Effector memory CD4-positive, alpha-beta T cell (primary cell): ENCODE measurements around the gene NKAIN2.
"Not testable (repeated sequence)": the region's sequence is repeated elsewhere in the genome, so short reads cannot be mapped to it uniquely, and the experiment has no call there.

Experiments used
- DNase-seq, 3 donors: peaks; one replicate each; pipeline ENCODE4 v3.0.0-alpha.2; 2020
- H3K27ac ChIP-seq: 2 replicates; pipeline ENCODE4 v1.7.0; 2013; ENCODE audit warnings: mild to moderate bottlenecking, low read length, moderate library complexity; ENCODE audit not compliant: insufficient read depth, poor library complexity, severe bottlenecking
- H3K27me3 ChIP-seq: replicated peaks from 2 replicates; pipeline ENCODE4 v1.7.0; 2013; ENCODE audit warnings: mild to moderate bottlenecking, low read length; ENCODE audit not compliant: insufficient read depth, control insufficient read depth, poor library complexity, severe bottlenecking
- H3K36me3 ChIP-seq: 2 replicates; pipeline ENCODE4 v1.7.0; 2013; ENCODE audit warnings: mild to moderate bottlenecking, low read length, moderate library complexity; ENCODE audit not compliant: control insufficient read depth, insufficient read depth
- H3K4me1 ChIP-seq: 2 replicates; pipeline ENCODE4 v1.7.0; 2013; ENCODE audit warnings: low read length, mild to moderate bottlenecking; ENCODE audit not compliant: control insufficient read depth, insufficient read depth, poor library complexity, severe bottlenecking
- H3K4me3 ChIP-seq: 2 replicates; pipeline ENCODE4 v1.7.0; 2013; ENCODE audit warnings: low read length, low read depth, mild to moderate bottlenecking; ENCODE audit not compliant: insufficient read depth, poor library complexity, severe bottlenecking
- H3K9me3 ChIP-seq: 2 replicates; pipeline ENCODE4 v1.7.0; 2013; ENCODE audit warnings: mild to moderate bottlenecking, low read length, moderate library complexity; ENCODE audit not compliant: control insufficient read depth

NKAIN2 gene

DNA sequence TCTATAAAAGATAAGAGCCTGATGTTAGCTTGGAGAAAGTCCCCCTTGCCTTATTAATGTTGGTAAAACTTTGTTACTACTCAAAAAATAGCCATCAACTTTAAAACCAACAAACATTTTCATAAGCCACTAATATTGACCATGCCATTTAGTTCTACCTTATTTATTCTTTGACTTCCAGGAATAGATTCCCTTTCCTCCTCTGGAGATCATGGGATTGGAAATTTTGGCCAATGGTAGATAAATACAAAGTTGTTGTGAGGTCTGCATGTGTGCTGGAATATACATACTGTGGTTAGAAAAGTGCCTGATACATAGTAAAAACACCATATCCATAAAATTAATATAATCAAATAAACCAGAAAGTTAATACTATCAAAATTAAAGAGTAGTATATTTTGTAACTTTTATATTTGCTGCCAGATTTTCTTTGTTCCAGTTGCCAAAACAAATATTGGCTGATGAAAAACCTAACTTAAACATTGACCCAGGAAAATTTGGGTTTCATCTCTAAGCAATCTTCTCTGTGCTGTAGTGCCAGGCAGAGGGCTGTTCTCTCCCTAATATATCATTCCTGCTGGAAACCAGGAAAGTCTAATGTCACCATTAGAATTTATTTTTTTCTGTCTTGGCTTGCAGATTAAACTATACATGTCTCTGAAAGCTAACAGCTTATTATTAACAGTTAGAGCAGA lies 169.1 kb downstream of the NKAIN2 start:
- no peak overlapping the region for H3K4me3 ChIP-seq
- no peak overlapping the region for H3K27ac ChIP-seq
- no peaks in the 10 kb centered on the region for H3K36me3 ChIP-seq
- no peaks in the 10 kb centered on the region for H3K4me1 ChIP-seq
- no peaks in the 10 kb centered on the region for H3K27me3 ChIP-seq
- H3K9me3 ChIP-seq: no peaks in the 10 kb centered on the region
- no peak for DNase-seq

- no peak overlapping the region for H3K4me3 ChIP-seq
- H3K4me1 ChIP-seq: no peaks in the 10 kb centered on the region
- H3K27ac ChIP-seq: no peak overlapping the region
- H3K9me3 ChIP-seq: no peaks in the 10 kb centered on the region
- no peaks in the 10 kb centered on the region for H3K36me3 ChIP-seq
- DNase-seq: no peak
- no peaks in the 10 kb centered on the region for H3K27me3 ChIP-seq
Observed at GRCh38 chr6:123980311-123980710, 176.6 kb downstream of the NKAIN2 start.

- Histone ChIP-seq H3K27me3 (no peaks in the 10 kb centered on the region), H3K36me3 (no peaks in the 10 kb centered on the region), H3K9me3 (no peaks in the 10 kb centered on the region), H3K27ac (no peak overlapping the region), H3K4me3 (no peak overlapping the region), H3K4me1 (no peaks in the 10 kb centered on the region)
- DNase-seq: no peak
Observed at GRCh38 chr6:123986938-123987337, 183.3 kb downstream of the NKAIN2 start.

DNA sequence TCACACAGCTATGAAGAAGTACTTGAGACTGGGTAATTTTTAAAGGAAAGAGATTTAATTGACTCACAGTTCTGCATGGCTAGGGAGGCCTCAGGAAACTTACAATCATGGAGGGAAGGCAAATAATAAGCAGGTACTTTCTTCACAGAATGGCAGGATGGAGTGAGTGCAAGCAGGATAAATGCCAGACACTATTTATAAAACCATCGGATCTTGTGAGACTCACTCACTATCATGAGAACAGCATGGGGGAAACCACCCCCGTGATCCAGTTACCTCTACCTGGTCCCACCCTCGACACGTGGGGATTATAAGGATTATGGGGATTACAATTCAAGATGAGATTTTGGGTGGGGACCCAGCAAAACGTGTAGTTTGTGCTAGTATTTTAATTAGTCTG lies 186.3 kb downstream of the NKAIN2 start:
- not testable (repeated sequence) for H3K9me3 ChIP-seq, H3K36me3 ChIP-seq, H3K4me3 ChIP-seq, H3K27ac ChIP-seq, H3K27me3 ChIP-seq, H3K4me1 ChIP-seq, DNase-seq

- Histone ChIP-seq H3K36me3 (no peaks in the 10 kb centered on the region), H3K9me3 (no peaks in the 10 kb centered on the region), H3K27me3 (no peaks in the 10 kb centered on the region), H3K27ac (no peak overlapping the region), H3K4me3 (no peak overlapping the region), H3K4me1 (no peaks in the 10 kb centered on the region)
- DNase-seq: no peak
Observed at GRCh38 chr6:123990376-123990775, 186.7 kb downstream of the NKAIN2 start.

GRCh38 chr6:123994168-123994567 lies 190.5 kb downstream of the NKAIN2 start:
- H3K4me1 ChIP-seq: no peaks in the 10 kb centered on the region
- DNase-seq: no peak
- no peaks in the 10 kb centered on the region for H3K27me3 ChIP-seq
- no peaks in the 10 kb centered on the region for H3K36me3 ChIP-seq
- H3K9me3 ChIP-seq: no peaks in the 10 kb centered on the region
- H3K4me3 ChIP-seq: no peak overlapping the region
- no peak overlapping the region for H3K27ac ChIP-seq

DNA sequence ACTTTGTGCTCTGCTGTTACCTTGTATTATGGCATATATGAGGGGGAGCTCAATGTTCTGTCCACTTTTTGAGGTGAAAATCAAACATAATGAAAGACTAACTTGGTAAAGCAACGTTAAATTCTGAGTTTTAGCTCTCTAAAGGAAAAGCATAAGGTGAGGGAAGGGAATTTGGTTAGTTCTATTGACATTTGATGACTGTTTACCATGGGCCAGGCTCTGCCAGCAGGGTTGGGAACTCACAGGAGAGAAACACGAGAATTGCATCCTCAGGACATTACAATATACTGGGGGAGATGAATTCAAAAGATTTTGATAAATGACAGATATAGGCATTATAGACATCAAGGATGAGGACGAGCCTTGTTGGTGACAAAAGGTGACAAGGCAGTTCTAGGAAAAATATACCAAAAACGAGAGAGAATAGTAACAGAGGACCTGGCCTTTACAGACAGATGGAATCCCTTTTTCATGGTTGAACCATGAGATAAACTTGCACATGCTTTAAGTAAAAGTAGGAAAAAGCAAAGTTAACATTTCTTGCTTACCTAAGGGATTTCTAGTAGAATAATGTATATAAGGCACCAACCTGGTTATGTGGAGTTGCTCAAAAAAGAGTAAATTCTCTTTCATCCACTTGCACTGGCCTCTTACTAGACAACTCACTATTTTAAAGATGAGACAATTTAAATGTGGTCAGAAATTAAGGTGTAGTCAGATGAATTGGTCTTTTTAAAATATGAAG lies 191.4 kb downstream of the NKAIN2 start:
- no peak overlapping the region for H3K4me3 ChIP-seq
- H3K27ac ChIP-seq: no peak overlapping the region
- no peak for DNase-seq
- no peaks in the 10 kb centered on the region for H3K36me3 ChIP-seq
- no peaks in the 10 kb centered on the region for H3K9me3 ChIP-seq
- H3K4me1 ChIP-seq: no peaks in the 10 kb centered on the region
- H3K27me3 ChIP-seq: no peaks in the 10 kb centered on the region

DNA sequence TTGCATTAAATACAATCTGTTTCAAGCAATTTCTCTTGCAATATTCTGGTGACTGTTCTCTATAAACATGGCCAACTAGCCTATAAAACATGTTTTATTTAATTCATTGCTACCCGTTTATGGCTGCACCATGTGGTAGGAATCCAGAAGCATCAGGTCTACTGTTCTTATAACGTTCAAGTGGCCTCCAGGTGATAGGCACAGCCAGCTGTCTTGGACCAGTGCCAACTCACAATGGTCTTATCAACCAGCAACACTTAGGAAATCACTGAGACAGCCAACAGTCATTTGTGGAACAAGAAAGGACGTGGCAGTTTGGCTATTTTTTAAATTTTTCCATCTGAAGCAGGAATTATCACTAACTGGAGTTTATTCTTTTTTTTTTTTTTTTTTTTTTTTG lies 193.6 kb downstream of the NKAIN2 start:
- no peaks in the 10 kb centered on the region for H3K36me3 ChIP-seq
- H3K4me1 ChIP-seq: no peaks in the 10 kb centered on the region
- DNase-seq: no peak
- no peak overlapping the region for H3K27ac ChIP-seq
- no peaks in the 10 kb centered on the region for H3K27me3 ChIP-seq
- H3K9me3 ChIP-seq: no peaks in the 10 kb centered on the region
- no peak overlapping the region for H3K4me3 ChIP-seq

DNA sequence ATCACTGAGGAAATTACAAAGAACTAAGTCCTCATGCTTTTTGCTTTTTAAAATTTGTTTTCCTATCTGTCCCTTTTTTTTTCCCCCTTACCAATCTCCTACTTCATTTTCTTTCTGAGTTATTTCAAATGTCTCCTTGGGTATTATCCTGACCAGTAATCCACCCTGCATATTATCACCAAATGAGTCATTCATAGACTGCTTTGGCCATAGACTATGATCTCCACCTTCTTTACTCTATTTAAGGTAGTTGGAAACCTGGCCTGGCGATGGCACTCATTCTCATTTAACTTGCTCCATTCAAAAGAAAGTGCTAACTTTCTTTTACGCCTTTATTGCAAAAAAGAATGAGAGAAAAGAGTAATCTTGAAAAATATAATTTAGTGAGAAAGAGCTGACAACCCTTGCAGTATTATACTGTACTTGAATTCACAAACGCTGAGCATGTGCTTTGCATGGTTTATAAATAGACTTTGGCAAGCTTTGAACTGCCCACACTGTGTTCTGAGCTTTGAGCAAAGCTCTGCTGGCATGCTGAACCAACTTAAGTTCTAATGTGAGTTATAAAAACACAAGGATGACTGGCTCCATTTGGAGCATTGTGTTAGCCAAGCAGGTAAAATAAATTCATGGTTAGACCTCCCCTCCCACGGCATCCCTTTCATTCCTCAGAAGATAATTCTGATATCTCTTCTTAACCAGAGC lies 198.9 kb downstream of the NKAIN2 start:
- no peak overlapping the region for H3K27ac ChIP-seq
- H3K27me3 ChIP-seq: no peaks in the 10 kb centered on the region
- DNase-seq: no peak
- no peaks in the 10 kb centered on the region for H3K9me3 ChIP-seq
- H3K4me1 ChIP-seq: no peaks in the 10 kb centered on the region
- H3K36me3 ChIP-seq: no peaks in the 10 kb centered on the region
- no peak overlapping the region for H3K4me3 ChIP-seq

DNA sequence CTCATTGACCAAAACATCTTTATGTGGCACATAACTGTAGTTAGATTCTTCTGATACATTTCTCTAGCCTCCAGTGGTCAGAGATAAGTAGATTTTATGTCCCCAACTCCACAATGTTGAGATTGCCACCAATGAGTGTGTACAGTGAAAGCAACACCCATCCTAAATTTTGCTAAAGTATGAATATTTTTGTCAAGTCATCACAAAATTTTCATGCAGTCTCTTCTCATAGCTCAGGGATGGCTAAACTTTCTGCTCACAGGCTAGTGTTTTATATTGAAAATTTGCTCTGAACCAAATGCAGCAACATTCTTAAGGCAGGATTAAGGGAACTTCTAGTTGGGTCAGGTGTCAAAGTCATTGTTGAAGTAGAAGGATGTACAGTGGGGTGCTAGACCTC lies 203.6 kb downstream of the NKAIN2 start:
- no peak for DNase-seq
- H3K36me3 ChIP-seq: no peaks in the 10 kb centered on the region
- H3K27me3 ChIP-seq: no peaks in the 10 kb centered on the region
- no peak overlapping the region for H3K27ac ChIP-seq
- no peak overlapping the region for H3K4me3 ChIP-seq
- no peaks in the 10 kb centered on the region for H3K4me1 ChIP-seq
- no peaks in the 10 kb centered on the region for H3K9me3 ChIP-seq
